GM12878 (cell line): ENCODE data around the gene ZNF419.

Experiments used
- ATF3 ChIP-seq: IDR thresholded peaks from 2 replicates; pipeline ENCODE4 v1.6.1; 2011; ENCODE audit warnings: low read depth, mild to moderate bottlenecking, low read length, moderate library complexity, borderline replicate concordance; ENCODE audit errors: extremely low read depth
- CEBPB ChIP-seq, 2 experiments: fragments of 150-350 bp in 1 of 2; IDR thresholded peaks; 2 replicates each; pipeline ENCODE4 v1.6.1; 2012 to 2014; ENCODE audit warnings: low read depth in 2 of 2, low read length in 2 of 2, borderline replicate concordance in 1 of 2, inconsistent platforms in 1 of 2
- CTCF ChIP-seq, 3 experiments: IDR thresholded peaks in 2 of 3; conservative IDR thresholded peaks in 1 of 3; 2 replicates each; pipeline ENCODE4 v1.5.1; 2011; ENCODE audit warnings: low read depth in 3 of 3, low read length in 3 of 3, mild to moderate bottlenecking in 3 of 3, control low read depth in 2 of 3, moderate library complexity in 2 of 3, inconsistent platforms in 1 of 3, mixed read lengths in 1 of 3; ENCODE audit not compliant: control insufficient read depth in 2 of 3, insufficient read depth in 1 of 3; ENCODE audit errors: extremely low read depth in 1 of 3
- HDAC2 ChIP-seq: fragments of 200-600 bp; sonication (generic); IDR thresholded peaks from 2 replicates; pipeline ENCODE4 v1.6.1; 2017
- MTA3 ChIP-seq: IDR thresholded peaks from 2 replicates; pipeline ENCODE4 v1.6.1; 2012; ENCODE audit warnings: low read length, inconsistent platforms, borderline replicate concordance
- POLR2A ChIP-seq: IDR thresholded peaks from 2 replicates; pipeline ENCODE4 v1.6.1; 2011; ENCODE audit warnings: low read depth, mild to moderate bottlenecking, low read length

- TF ChIP-seq CTCF (IDR thresholded peaks at IDR 0.05 in 2 of 3, conservative IDR thresholded peaks at IDR 0.05 in 1 of 3; ENCODE audit: control insufficient read depth in 2 of 3, extremely low read depth in 1 of 3, insufficient read depth in 1 of 3, low read depth in 3 of 3, low read length in 3 of 3) (no peak), CEBPB (IDR thresholded peaks at IDR 0.05; ENCODE audit: borderline replicate concordance in 1 of 2, low read depth in 2 of 2, low read length in 2 of 2) (no peak), ATF3 (no peak), MTA3 (no peak), POLR2A (no peak), HDAC2 (no peak)
Measured at GRCh38 chr19:57512845-57513244, 25.3 kb downstream of the ZNF419 start.
